Gastroesophageal sphincter (tissue), 3 donors: ENCODE results near the gene YKT6.

ENCODE experiments used
- CTCF ChIP-seq, 4 experiments: fragments of 200-600 bp in 2 of 4; fragments of 450-650 bp in 2 of 4; sonication (generic) in 1 of 4; IDR thresholded peaks; one replicate each; pipeline ENCODE4 v1.5.1; 2017 to 2019; ENCODE audit warnings: antibody characterized with exemption in 4 of 4, mild to moderate bottlenecking in 2 of 4, moderate library complexity in 2 of 4
- POLR2A ChIP-seq, 2 donors: fragments of 450-650 bp; IDR thresholded peaks; one replicate each; pipeline ENCODE4 v1.6.1; 2017; ENCODE audit warnings: antibody characterized with exemption in 2 of 2, mild to moderate bottlenecking in 2 of 2, moderate library complexity in 1 of 2

GRCh38 chr7:44229546-44230105 lies 28.8 kb downstream of the YKT6 start:
- TF ChIP-seq POLR2A (IDR thresholded peaks at IDR 0.05) (no peak), CTCF (IDR thresholded peaks at IDR 0.05) (no peak)
